Thoracic aorta (tissue), 2 donors: ENCODE results near the gene CD79A. TPM values are rescaled to one million over a fixed set of nuclear protein-coding genes. Genes with fewer than 3 reads are reported as not detected.

Experiments
- ATAC-seq: fragments of 150-250 bp; one replicate; pipeline ENCODE4 v1.8.0; 2017; ENCODE audit warnings: low read depth; ENCODE audit not compliant: insufficient number of reproducible peaks, low FRiP score
- DNase-seq: peaks from one replicate; pipeline ENCODE4 v3.0.0-alpha.2; 2020; ENCODE audit warnings: low spot score
- H3K27ac ChIP-seq, 2 donors: fragments of 200-600 bp; sonication (generic); 1 replicate in 1 of 2; 2 replicates in 1 of 2; pipeline ENCODE4 v1.5.1; 2016; ENCODE audit warnings: mild to moderate bottlenecking in 2 of 2, moderate library complexity in 2 of 2
- H3K27me3 ChIP-seq: fragments of 200-600 bp; sonication (generic); replicated peaks from 2 replicates; pipeline ENCODE4 v1.6.0; 2016; ENCODE audit warnings: mild to moderate bottlenecking; ENCODE audit not compliant: insufficient read depth
- H3K36me3 ChIP-seq: fragments of 200-600 bp; sonication (generic); one replicate; pipeline ENCODE4 v1.5.1; 2016
- H3K4me1 ChIP-seq, 2 donors: fragments of 200-600 bp; sonication (generic); 1 replicate in 1 of 2; 2 replicates in 1 of 2; pipeline versions ENCODE4 v1.5.1 to v1.6.0; 2016; ENCODE audit warnings: low read depth in 2 of 2, mild to moderate bottlenecking in 1 of 2; ENCODE audit not compliant: control insufficient read depth in 1 of 2
- H3K4me3 ChIP-seq: fragments of 200-600 bp; sonication (generic); 2 replicates; pipeline ENCODE4 v1.5.1; 2016; ENCODE audit warnings: mild to moderate bottlenecking
- H3K9me3 ChIP-seq: fragments of 200-600 bp; sonication (generic); 2 replicates; pipeline ENCODE4 v1.5.1; 2016
- total RNA-seq, 2 donors: library from RNA; depleted of rRNA; stranded (reverse); fragments of >200 nt; gene quantifications; one replicate each; pipeline versions ENCODE4 v1.1.0 to v1.2.3, GENCODE V29; 2016
- TF ChIP-seq, protein P1 (sequence below): fragments of 200-600 bp; sonication (generic); IDR thresholded peaks from one replicate; pipeline ENCODE4 v1.5.1; 2019; ENCODE audit warnings: antibody characterized with exemption

Gene CD79A
- total RNA-seq, 2 donors from 2014 or later = not detected

DNA sequence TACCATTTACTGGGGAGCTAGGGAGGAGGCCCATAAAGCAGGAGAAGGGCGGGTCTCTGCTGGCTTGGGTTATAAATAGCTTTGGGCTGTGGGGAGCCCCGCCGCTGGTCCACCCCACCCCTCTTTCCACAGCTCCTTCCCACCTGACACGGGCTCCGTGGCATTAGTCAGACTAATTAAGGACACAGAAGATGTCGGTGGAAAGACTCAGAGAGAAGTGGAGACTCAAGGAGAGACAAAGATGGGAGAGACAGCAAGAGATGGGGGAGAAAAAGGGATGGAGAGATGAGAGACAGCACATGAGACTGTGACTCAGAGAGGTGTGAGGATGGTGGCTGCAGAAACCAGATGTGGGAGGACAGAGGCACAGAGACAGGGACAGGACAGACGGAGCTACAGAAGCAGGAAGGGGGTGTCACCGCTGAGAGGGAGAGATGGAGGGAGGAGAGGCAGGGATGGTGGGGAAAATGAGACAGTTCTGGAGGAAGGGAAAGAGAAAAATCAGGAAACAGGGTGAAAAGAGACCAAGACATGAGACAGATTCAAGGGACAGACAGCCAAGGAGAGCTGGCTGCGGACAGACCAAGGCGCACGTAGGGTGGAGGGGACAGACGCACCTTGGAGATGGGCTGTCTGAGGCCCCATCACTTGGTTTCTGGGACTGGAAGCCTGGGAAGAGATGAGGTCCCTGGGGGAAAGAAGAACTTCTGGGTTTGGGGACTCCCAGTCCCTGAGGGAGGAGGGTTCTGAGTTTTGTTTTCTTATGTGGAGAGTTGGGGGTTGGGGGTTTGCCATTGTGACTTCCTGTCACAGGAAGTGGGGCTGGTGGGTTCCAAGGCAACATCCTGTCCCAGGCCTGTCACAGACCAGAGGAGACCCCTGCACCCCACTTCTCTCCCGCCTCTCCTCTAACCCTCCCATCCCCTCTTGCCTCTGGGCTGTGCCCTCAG is 10.0 kb downstream of the CD79A start:
- H3K27ac ChIP-seq = no peak overlapping the region
- DNase-seq = no peak

DNA sequence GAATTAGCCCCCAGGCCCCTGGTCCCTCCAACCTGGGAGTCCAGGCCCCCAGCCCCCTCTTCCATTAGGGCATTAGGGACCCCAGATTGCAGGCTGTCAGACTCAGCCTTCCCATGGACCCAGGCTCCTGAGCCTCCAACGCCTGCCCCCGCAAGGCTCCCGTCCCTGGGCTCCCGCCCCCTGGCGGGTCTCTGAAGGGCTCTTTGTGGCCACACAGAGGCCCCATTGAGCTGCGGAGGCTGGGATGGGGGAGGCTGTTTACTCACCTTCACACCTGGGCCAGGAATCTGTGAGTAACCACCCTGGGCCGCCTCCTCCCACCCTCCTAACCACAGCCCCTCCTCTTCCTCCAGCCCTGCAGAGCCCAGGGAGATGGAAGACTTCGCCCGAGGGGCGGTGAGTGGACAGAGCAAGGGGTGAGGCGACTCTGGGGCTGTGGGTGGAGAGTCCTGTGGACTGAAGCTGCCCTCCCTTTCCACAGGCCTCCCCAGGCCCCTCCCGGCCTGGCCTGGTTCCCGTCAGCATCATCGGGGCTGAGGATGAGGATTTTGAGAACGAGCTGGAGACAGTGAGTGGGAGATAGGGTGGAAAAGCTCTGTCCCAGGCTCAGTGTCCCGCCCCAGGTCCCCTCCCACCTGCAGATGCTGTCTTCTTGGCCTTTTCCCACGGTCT is 10.8 kb downstream of the CD79A start:
- H3K27ac ChIP-seq = no peak overlapping the region
- no peaks in the 10 kb centered on the region for H3K9me3 ChIP-seq
- no peaks in the 10 kb centered on the region for H3K27me3 ChIP-seq
- peaks cover 7% of the 10 kb centered on the region in 2 donors for H3K4me1 ChIP-seq
- H3K4me3 ChIP-seq = peak overlapping the region; percentile 17
- ATAC-seq (no peak), DNase-seq (no peak)
- peaks cover 22% of the 10 kb centered on the region for H3K36me3 ChIP-seq
- TF ChIP-seq, protein P1, sequence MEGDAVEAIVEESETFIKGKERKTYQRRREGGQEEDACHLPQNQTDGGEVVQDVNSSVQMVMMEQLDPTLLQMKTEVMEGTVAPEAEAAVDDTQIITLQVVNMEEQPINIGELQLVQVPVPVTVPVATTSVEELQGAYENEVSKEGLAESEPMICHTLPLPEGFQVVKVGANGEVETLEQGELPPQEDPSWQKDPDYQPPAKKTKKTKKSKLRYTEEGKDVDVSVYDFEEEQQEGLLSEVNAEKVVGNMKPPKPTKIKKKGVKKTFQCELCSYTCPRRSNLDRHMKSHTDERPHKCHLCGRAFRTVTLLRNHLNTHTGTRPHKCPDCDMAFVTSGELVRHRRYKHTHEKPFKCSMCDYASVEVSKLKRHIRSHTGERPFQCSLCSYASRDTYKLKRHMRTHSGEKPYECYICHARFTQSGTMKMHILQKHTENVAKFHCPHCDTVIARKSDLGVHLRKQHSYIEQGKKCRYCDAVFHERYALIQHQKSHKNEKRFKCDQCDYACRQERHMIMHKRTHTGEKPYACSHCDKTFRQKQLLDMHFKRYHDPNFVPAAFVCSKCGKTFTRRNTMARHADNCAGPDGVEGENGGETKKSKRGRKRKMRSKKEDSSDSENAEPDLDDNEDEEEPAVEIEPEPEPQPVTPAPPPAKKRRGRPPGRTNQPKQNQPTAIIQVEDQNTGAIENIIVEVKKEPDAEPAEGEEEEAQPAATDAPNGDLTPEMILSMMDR = no peak

More for the DNA sequence above, 10.0 kb downstream of the CD79A start:
- H3K9me3 ChIP-seq = no peaks in the 10 kb centered on the region
- ATAC-seq = no peak
- H3K27me3 ChIP-seq = no peaks in the 10 kb centered on the region
- H3K4me3 ChIP-seq = peak overlapping the region; percentile 17
- TF ChIP-seq, protein P1 = no peak
- H3K36me3 ChIP-seq = peaks cover 14% of the 10 kb centered on the region
- H3K4me1 ChIP-seq = peaks cover 7 to 12% of the 10 kb centered on the region in 2 donors

- H3K4me1 ChIP-seq = peaks cover 7% of the 10 kb centered on the region in 2 donors
- no peaks in the 10 kb centered on the region for H3K27me3 ChIP-seq
- H3K36me3 ChIP-seq = peaks cover 24% of the 10 kb centered on the region
- no peak overlapping the region for H3K27ac ChIP-seq
- no peak overlapping the region for H3K4me3 ChIP-seq
- TF ChIP-seq, protein P1 = no peak
- no peaks in the 10 kb centered on the region for H3K9me3 ChIP-seq
- DNase-seq (no peak), ATAC-seq (no peak)
Measured at GRCh38 chr19:41888926-41889325, 11.8 kb downstream of the CD79A start.

GRCh38 chr19:41889896-41890295 is 12.8 kb downstream of the CD79A start:
- DNase-seq = no peak
- ATAC-seq = no peak
- Histone ChIP-seq H3K9me3 (no peaks in the 10 kb centered on the region), H3K4me3 (no peak overlapping the region), H3K36me3 (peaks cover 32% of the 10 kb centered on the region), H3K4me1 (peaks cover 3% of the 10 kb centered on the region in 2 donors), H3K27ac (no peak overlapping the region), H3K27me3 (no peaks in the 10 kb centered on the region)
- TF ChIP-seq, protein P1 = no peak

DNA sequence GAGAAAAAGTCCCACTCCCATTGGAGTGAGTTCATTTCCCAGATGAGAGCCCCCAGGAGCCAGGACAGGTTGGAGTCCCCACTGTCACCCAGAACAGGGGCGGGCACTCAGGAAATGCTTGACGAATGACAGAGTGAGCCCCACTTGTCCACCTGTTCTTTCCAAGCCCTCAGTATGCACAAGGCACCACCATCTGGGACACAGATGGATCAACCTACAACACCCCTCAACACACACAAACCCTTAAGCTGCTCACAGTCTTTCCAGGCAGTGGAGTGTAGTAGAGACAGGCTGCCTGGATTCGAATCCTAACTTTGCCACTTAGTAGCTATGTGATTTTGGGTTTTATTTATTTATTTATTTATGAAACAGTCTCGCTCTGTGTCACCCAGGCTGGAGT is 13.9 kb downstream of the CD79A start:
- Histone ChIP-seq H3K27me3 (no peaks in the 10 kb centered on the region), H3K4me1 (no peaks in the 10 kb centered on the region), H3K4me3 (no peak overlapping the region), H3K27ac (no peak overlapping the region), H3K9me3 (no peaks in the 10 kb centered on the region), H3K36me3 (peaks cover 40% of the 10 kb centered on the region)
- no peak for DNase-seq
- no peak for ATAC-seq
- TF ChIP-seq, protein P1 = no peak
